VCaP (cell line): ENCODE results near the gene APBA2.
A peak's percentile ranks its signal among the peaks of the same experiment; 100 is the strongest.

Source experiments
- H3K27ac ChIP-seq: fragments of 450-650 bp; 2 replicates; pipeline ENCODE4 v1.5.1; 2017
- CTCF ChIP-seq: fragments of 450-650 bp; conservative IDR thresholded peaks from 2 replicates; pipeline ENCODE4 v1.5.1; 2017; ENCODE audit warnings: mild to moderate bottlenecking, moderate library complexity

APBA2 gene

GRCh38 chr15:29089731-29090616 lies 204.2 kb downstream of the APBA2 start:
- TF ChIP-seq CTCF: no peak
- no peak overlapping the region for H3K27ac ChIP-seq

GRCh38 chr15:29090617-29091466 lies 205.1 kb downstream of the APBA2 start:
- TF ChIP-seq CTCF: peak; percentile 81
- no peak overlapping the region for H3K27ac ChIP-seq

- H3K27ac ChIP-seq: no peak overlapping the region
- TF ChIP-seq CTCF: no peak
Observed at GRCh38 chr15:29091666-29092065, 205.9 kb downstream of the APBA2 start.

- TF ChIP-seq CTCF: no peak
- H3K27ac ChIP-seq: no peak overlapping the region
Observed at GRCh38 chr15:29092376-29093064, 206.7 kb downstream of the APBA2 start.

- TF ChIP-seq CTCF: no peak
- H3K27ac ChIP-seq: no peak overlapping the region
Observed at GRCh38 chr15:29093065-29093435, 207.3 kb downstream of the APBA2 start.

- no peak overlapping the region for H3K27ac ChIP-seq
- TF ChIP-seq CTCF: no peak
Observed at GRCh38 chr15:29093696-29094343, 208.0 kb downstream of the APBA2 start.
